Measurements from ENCODE around the gene PRSS56. TPM values are rescaled to one million over a fixed set of nuclear protein-coding genes. Genes with fewer than 3 reads are reported as not detected.

PRSS56 gene
- total RNA-seq, 1 experiment from 2014 or later = 0.18 TPM

DNA sequence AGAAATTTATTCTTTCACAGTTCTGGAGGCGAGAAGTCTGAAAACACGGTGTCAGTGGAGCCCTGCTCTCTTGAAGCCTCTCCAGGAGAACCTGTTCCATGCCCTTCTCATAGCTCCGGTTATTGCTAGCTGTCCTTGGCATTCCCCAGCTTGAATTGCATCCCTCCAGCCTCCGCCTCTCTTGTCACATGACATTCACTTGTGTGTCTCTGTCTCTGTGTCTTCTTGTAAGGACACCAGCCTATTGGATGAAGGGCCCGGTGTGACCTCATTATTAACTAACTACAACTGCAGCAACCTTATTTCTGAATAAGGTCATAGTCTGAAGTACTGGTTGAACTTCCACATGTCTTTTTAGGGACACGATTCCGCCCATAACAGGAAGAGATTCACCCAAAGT, 4.5 kb upstream of the PRSS56 start:
- DNase-seq (ENCODE audit: low read depth, low spot score) (no peak), ATAC-seq (no peak)
- H3K27me3 ChIP-seq (ENCODE audit: control insufficient read depth, insufficient read depth, low read length) = no peaks in the 10 kb centered on the region
- H3K4me3 ChIP-seq (ENCODE audit: low read depth in 2 of 2, low read length in 2 of 2) = no peak overlapping the region
- BruUV-seq (replicated peaks) = no TSS peak
- TF ChIP-seq REST (IDR thresholded peaks at IDR 0.05; ENCODE audit: insufficient read depth in 1 of 2, low read depth in 2 of 2, low read length in 1 of 2) (no peak), SIN3A (IDR thresholded peaks at IDR 0.05; ENCODE audit: borderline replicate concordance, insufficient read depth, low read depth, low read length) (no peak), CTCF (IDR thresholded peaks at IDR 0.05) (no peak)
- in situ Hi-C loops (cut with HindIII; ENCODE audit: low pct_unique_long_range_greater_than_20kb, low sequenced_read_pairs) = no loop called here
- H3K4me1 ChIP-seq (ENCODE audit: control insufficient read depth, insufficient read depth, low read length) = no peaks in the 10 kb centered on the region
- no peaks in the 10 kb centered on the region for H3K36me3 ChIP-seq (ENCODE audit: control insufficient read depth, insufficient read depth, low read length)
- intact Hi-C loops (cut with micrococcal nuclease; ENCODE audit: unreplicated experiment) = no loop called here
- ChIA-PET CTCF (interaction anchor here (1.1 kb wide), 1 partner anchor 8 kb away, joined by 3 read pairs; no protein-coding TSS in a partner anchor), POLR2A (no interaction called here)
- H3K9me3 ChIP-seq (ENCODE audit: control insufficient read depth, insufficient read depth, low read depth, low read length) = no peaks in the 10 kb centered on the region
- H3K27ac ChIP-seq (ENCODE audit: low read length) = no peak overlapping the region

DNA sequence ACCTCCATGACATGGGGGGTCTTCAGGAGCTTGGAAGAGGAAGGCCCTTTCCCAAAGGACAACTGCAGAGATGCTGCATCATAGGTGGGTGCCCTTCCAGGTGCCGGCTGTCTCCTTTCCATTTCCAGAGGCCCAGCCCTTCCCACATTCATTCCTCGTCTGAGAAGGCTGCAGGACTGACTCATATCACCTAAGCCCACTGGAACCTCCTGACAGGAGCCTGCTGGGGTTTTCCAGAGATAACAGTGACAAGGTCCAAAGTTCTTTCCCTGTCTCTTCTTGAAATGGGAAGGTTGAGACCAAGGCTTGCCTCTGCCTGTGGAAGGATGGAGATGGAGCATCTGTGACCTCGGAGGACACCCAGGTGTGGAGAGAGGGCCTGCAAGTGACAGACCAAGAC, 3.6 kb upstream of the PRSS56 start:
- H3K4me1 ChIP-seq (ENCODE audit: control insufficient read depth, insufficient read depth, low read length) = no peaks in the 10 kb centered on the region
- no peak for TF ChIP-seq CTCF (IDR thresholded peaks at IDR 0.05)
- in situ Hi-C loops (cut with HindIII; ENCODE audit: low pct_unique_long_range_greater_than_20kb, low sequenced_read_pairs) (no loop called here), intact Hi-C loops (cut with micrococcal nuclease; ENCODE audit: unreplicated experiment) (no loop called here)
- BruUV-seq (replicated peaks) = no TSS peak
- ChIA-PET POLR2A (interaction anchor here (0.7 kb wide), 1 partner anchor 587 kb away, joined by 4 read pairs; no protein-coding TSS in a partner anchor), CTCF (no interaction called here)
- H3K9me3 ChIP-seq (ENCODE audit: control insufficient read depth, insufficient read depth, low read depth, low read length) = no peaks in the 10 kb centered on the region
- H3K27ac ChIP-seq (ENCODE audit: low read length) = no peak overlapping the region
- DNase-seq (ENCODE audit: low read depth, low spot score) = no peak
- H3K27me3 ChIP-seq (ENCODE audit: control insufficient read depth, insufficient read depth, low read length) = no peaks in the 10 kb centered on the region
- H3K36me3 ChIP-seq (ENCODE audit: control insufficient read depth, insufficient read depth, low read length) = no peaks in the 10 kb centered on the region
- H3K4me3 ChIP-seq (ENCODE audit: low read depth in 2 of 2, low read length in 2 of 2) = no peak overlapping the region
- ATAC-seq = no peak

DNA sequence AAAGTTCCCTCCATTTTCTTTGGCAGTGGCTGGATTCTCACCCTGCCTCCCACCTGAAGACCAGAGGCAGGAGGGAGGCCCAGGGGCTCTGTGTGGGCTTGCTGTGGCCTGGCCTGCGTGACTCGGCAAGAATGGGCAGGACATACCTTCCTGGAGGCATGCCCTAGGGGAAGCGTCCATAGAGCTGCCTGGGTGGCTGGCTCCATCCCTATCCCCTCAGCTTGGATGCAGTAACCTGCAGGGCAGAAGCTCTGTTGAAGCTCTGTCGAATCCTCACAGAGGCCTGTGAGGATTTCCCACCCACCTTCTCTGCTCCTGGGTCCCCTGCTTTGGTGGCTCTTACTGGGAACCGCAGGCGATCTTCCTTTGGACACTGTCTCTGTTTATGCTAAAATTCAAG, 1.3 kb upstream of the PRSS56 start:
- H3K9me3 ChIP-seq (ENCODE audit: control insufficient read depth, insufficient read depth, low read depth, low read length) = no peaks in the 10 kb centered on the region
- H3K36me3 ChIP-seq (ENCODE audit: control insufficient read depth, insufficient read depth, low read length) = no peaks in the 10 kb centered on the region
- intact Hi-C loops (cut with micrococcal nuclease; ENCODE audit: unreplicated experiment) (no loop called here), in situ Hi-C loops (cut with HindIII; ENCODE audit: low pct_unique_long_range_greater_than_20kb, low sequenced_read_pairs) (no loop called here)
- ATAC-seq (no peak), DNase-seq (ENCODE audit: low read depth, low spot score) (no peak)
- TF ChIP-seq REST (IDR thresholded peaks at IDR 0.05; ENCODE audit: insufficient read depth in 1 of 2, low read depth in 2 of 2, low read length in 1 of 2) (no peak), POLR2AphosphoS5 (IDR thresholded peaks at IDR 0.05; ENCODE audit: low read depth, low read length) (no peak)
- no peak overlapping the region for H3K27ac ChIP-seq (ENCODE audit: low read length)
- ChIA-PET POLR2A (interaction anchor here (0.6 kb wide), 1 partner anchor 665 kb away, joined by 5 read pairs; no protein-coding TSS in a partner anchor), CTCF (no interaction called here)
- peaks cover 6% of the 10 kb centered on the region; the same call in 1 of the 2 replicates for H3K4me1 ChIP-seq (ENCODE audit: control insufficient read depth, insufficient read depth, low read length)
- no peaks in the 10 kb centered on the region for H3K27me3 ChIP-seq (ENCODE audit: control insufficient read depth, insufficient read depth, low read length)
- no peak overlapping the region for H3K4me3 ChIP-seq (ENCODE audit: low read depth in 2 of 2, low read length in 2 of 2)
- BruUV-seq (replicated peaks) = no TSS peak
